ENCODE results near the gene GHDC. TPM values are rescaled to one million over a fixed set of nuclear protein-coding genes. Genes with fewer than 3 reads are reported as not detected.
A peak's percentile ranks its signal among the peaks of the same experiment; 100 is the strongest.

GHDC gene
- total and polyA plus RNA-seq, 2 of the 13 experiments (the other 11 are each of a cell fraction or from before 2014, with no cell fraction given) = 15.4 to 22.5 TPM

- no peak for TF ChIP-seq ZNF782 (CRISPR knock-in tag; IDR thresholded peaks at IDR 0.05; ENCODE audit: borderline replicate concordance)
- no peak for TF ChIP-seq PHB2 (IDR thresholded peaks at IDR 0.05; ENCODE audit: partially characterized antibody)
- TF ChIP-seq ZNF775 (CRISPR knock-in tag; IDR thresholded peaks at IDR 0.05; ENCODE audit: borderline replicate concordance) = no peak
- TF ChIP-seq ZNF503 (CRISPR knock-in tag; IDR thresholded peaks at IDR 0.05) = no peak
- 0 out of 2 replicates have a peak, but pooled peaks have one; percentile 50 for TF ChIP-seq ZNF615 (CRISPR knock-in tag; IDR thresholded peaks at IDR 0.05; ENCODE audit: borderline replicate concordance)
- TF ChIP-seq, protein P1, sequence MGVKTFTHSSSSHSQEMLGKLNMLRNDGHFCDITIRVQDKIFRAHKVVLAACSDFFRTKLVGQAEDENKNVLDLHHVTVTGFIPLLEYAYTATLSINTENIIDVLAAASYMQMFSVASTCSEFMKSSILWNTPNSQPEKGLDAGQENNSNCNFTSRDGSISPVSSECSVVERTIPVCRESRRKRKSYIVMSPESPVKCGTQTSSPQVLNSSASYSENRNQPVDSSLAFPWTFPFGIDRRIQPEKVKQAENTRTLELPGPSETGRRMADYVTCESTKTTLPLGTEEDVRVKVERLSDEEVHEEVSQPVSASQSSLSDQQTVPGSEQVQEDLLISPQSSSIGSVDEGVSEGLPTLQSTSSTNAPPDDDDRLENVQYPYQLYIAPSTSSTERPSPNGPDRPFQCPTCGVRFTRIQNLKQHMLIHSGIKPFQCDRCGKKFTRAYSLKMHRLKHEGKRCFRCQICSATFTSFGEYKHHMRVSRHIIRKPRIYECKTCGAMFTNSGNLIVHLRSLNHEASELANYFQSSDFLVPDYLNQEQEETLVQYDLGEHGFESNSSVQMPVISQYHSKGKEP (CRISPR knock-in tag; IDR thresholded peaks at IDR 0.05) = no peak
- TF ChIP-seq ZBTB14 (CRISPR knock-in tag; IDR thresholded peaks at IDR 0.05) = no peak
- TF ChIP-seq ZNF3 (CRISPR knock-in tag; IDR thresholded peaks at IDR 0.05) = no peak
- no peak for TF ChIP-seq GPBP1L1 (CRISPR knock-in tag; IDR thresholded peaks at IDR 0.05)
- TF ChIP-seq, protein P2, sequence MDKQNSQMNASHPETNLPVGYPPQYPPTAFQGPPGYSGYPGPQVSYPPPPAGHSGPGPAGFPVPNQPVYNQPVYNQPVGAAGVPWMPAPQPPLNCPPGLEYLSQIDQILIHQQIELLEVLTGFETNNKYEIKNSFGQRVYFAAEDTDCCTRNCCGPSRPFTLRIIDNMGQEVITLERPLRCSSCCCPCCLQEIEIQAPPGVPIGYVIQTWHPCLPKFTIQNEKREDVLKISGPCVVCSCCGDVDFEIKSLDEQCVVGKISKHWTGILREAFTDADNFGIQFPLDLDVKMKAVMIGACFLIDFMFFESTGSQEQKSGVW (CRISPR knock-in tag; IDR thresholded peaks at IDR 0.05; ENCODE audit: borderline replicate concordance) = no peak
- TF ChIP-seq ZNF224 (CRISPR knock-in tag; IDR thresholded peaks at IDR 0.05) = no peak
- no peak for TF ChIP-seq ZNF205 (CRISPR knock-in tag; IDR thresholded peaks at IDR 0.05)
- TF ChIP-seq ZBTB1 (CRISPR knock-in tag; IDR thresholded peaks at IDR 0.05; ENCODE audit: borderline replicate concordance) = no peak
- no peak for TF ChIP-seq NBN (conservative IDR thresholded peaks at IDR 0.05)
- TF ChIP-seq RCOR2 (CRISPR knock-in tag; IDR thresholded peaks at IDR 0.05) = no peak
- TF ChIP-seq, protein P3, sequence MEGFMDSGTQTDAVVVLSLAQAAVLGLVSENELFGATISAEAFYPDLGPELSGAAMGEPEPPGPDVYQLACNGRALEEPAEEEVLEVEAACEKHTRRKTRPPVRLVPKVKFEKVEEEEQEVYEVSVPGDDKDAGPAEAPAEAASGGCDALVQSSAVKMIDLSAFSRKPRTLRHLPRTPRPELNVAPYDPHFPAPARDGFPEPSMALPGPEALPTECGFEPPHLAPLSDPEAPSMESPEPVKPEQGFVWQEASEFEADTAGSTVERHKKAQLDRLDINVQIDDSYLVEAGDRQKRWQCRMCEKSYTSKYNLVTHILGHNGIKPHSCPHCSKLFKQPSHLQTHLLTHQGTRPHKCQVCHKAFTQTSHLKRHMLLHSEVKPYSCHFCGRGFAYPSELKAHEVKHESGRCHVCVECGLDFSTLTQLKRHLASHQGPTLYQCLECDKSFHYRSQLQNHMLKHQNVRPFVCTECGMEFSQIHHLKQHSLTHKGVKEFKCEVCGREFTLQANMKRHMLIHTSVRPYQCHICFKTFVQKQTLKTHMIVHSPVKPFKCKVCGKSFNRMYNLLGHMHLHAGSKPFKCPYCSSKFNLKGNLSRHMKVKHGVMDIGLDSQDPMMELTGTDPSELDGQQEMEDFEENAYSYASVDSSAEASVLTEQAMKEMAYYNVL (CRISPR knock-in tag; IDR thresholded peaks at IDR 0.05; ENCODE audit: borderline replicate concordance) = no peak
- TF ChIP-seq ZNF24 (IDR thresholded peaks at IDR 0.05) = no peak
- no peak; the same call in 1 of the 2 replicates for TF ChIP-seq ZNF333 (CRISPR knock-in tag; IDR thresholded peaks at IDR 0.05; ENCODE audit: borderline replicate concordance)
- TF ChIP-seq TGIF2 (CRISPR knock-in tag; IDR thresholded peaks at IDR 0.05) = no peak
- TF ChIP-seq MAFF (IDR thresholded peaks at IDR 0.05; ENCODE audit: low read depth, low read length) = no peak
- TF ChIP-seq ZNF180 (CRISPR knock-in tag; IDR thresholded peaks at IDR 0.05; ENCODE audit: borderline replicate concordance, low read depth) = no peak
These were observed 13.1 kb downstream of the GHDC start, which contains the start of gene KCNH4 (continued) for GRCh38 chr17:42180922-42181850.
